ENCODE results near the gene VEGFC.

GRCh38 chr4:176635372-176636261 is 157.1 kb downstream of the VEGFC start:
- TF ChIP-seq CTCF (IDR thresholded peaks at IDR 0.05) (no peak), EZH2 (IDR thresholded peaks at IDR 0.05) (no peak)

Data from neural progenitor cell (in vitro differentiated cells).